GM19395 (cell line): ENCODE results near the gene LMO2.
"Not testable (repeated sequence)": the region's sequence is repeated elsewhere in the genome, so short reads cannot be mapped to it uniquely, and the experiment has no call there.

Source experiments
- ATAC-seq: cut with Tn5 transposase; IDR thresholded peaks from one replicate; pipeline ENCODE4 v1.9.1; 2021; ENCODE audit warnings: mild to moderate bottlenecking, moderate library complexity; ENCODE audit not compliant: unreplicated experiment

LMO2 gene

GRCh38 chr11:33891714-33892327, at the start of gene LMO2:
Gene LMO2 (minus strand): TSS chr11:33892076. CDS start chr11:33869716, 22,360 bp downstream.
- ATAC-seq: no peak

GRCh38 chr11:33940538-33940815, 48.6 kb upstream of the LMO2 start:
- no peak for ATAC-seq

GRCh38 chr11:33936725-33937604, 45.1 kb upstream of the LMO2 start:
- no peak for ATAC-seq

GRCh38 chr11:33935461-33936456, 43.9 kb upstream of the LMO2 start:
- ATAC-seq: no peak

GRCh38 chr11:33935005-33935404, 43.1 kb upstream of the LMO2 start:
- no peak for ATAC-seq

GRCh38 chr11:33934450-33934849, 42.6 kb upstream of the LMO2 start:
- no peak for ATAC-seq

GRCh38 chr11:33933602-33934001, 41.7 kb upstream of the LMO2 start:
- ATAC-seq: no peak

GRCh38 chr11:33932721-33933120, 40.8 kb upstream of the LMO2 start:
- no peak for ATAC-seq

- not testable (repeated sequence) for ATAC-seq
Measured at GRCh38 chr11:33931739-33932366, 40.0 kb upstream of the LMO2 start.

GRCh38 chr11:33931067-33931466, 39.2 kb upstream of the LMO2 start:
- no peak for ATAC-seq

GRCh38 chr11:33930317-33931021, 38.6 kb upstream of the LMO2 start:
- no peak for ATAC-seq

GRCh38 chr11:33928564-33928963, 36.7 kb upstream of the LMO2 start:
- no peak for ATAC-seq

- no peak for ATAC-seq
Measured at GRCh38 chr11:33926671-33927552, 35.0 kb upstream of the LMO2 start.

GRCh38 chr11:33924341-33924740, 32.5 kb upstream of the LMO2 start:
- ATAC-seq: no peak

GRCh38 chr11:33923626-33924025, 31.8 kb upstream of the LMO2 start:
- no peak for ATAC-seq

GRCh38 chr11:33920838-33921613, 29.1 kb upstream of the LMO2 start:
- peak; percentile 95 for ATAC-seq

- no peak for ATAC-seq
Measured at GRCh38 chr11:33919645-33920044, 27.8 kb upstream of the LMO2 start.

- ATAC-seq: not testable (repeated sequence)
Measured at GRCh38 chr11:33917402-33917801, 25.5 kb upstream of the LMO2 start.
